Hepatic stellate cell (primary cell): ENCODE measurements around the gene GNB5.
"Not testable (repeated sequence)": the region's sequence is repeated elsewhere in the genome, so short reads cannot be mapped to it uniquely, and the experiment has no call there.

ENCODE experiments used
- DNase-seq: peaks from one replicate; pipeline ENCODE4 v3.0.0; 2011; ENCODE audit warnings: low spot score

Gene GNB5

GRCh38 chr15:52112203-52112750, 78.9 kb downstream of the GNB5 start:
- no peak for DNase-seq

GRCh38 chr15:52111517-52112202, 79.5 kb downstream of the GNB5 start:
- no peak for DNase-seq

- no peak for DNase-seq
Observed at GRCh38 chr15:52109559-52110451, 81.4 kb downstream of the GNB5 start.

GRCh38 chr15:52107238-52107637, 84.0 kb downstream of the GNB5 start:
- DNase-seq = no peak

- no peak for DNase-seq
Observed at GRCh38 chr15:52106641-52107040, 84.6 kb downstream of the GNB5 start.

GRCh38 chr15:52105846-52106245, 85.3 kb downstream of the GNB5 start:
- DNase-seq = no peak

- DNase-seq = no peak
Observed at GRCh38 chr15:52104532-52105004, 86.6 kb downstream of the GNB5 start.

GRCh38 chr15:52103217-52104207, 87.7 kb downstream of the GNB5 start:
- peak; percentile 86 for DNase-seq

GRCh38 chr15:52102463-52102862, 88.7 kb downstream of the GNB5 start:
- DNase-seq = no peak

- no peak for DNase-seq
Observed at GRCh38 chr15:52101542-52102323, 89.5 kb downstream of the GNB5 start.

- peak; percentile 72 for DNase-seq
Observed at GRCh38 chr15:52100807-52101442, 90.3 kb downstream of the GNB5 start.

- no peak for DNase-seq
Observed at GRCh38 chr15:52099651-52100272, 91.4 kb downstream of the GNB5 start.

GRCh38 chr15:52098323-52098722, 92.9 kb downstream of the GNB5 start:
- no peak for DNase-seq

- no peak for DNase-seq
Observed at GRCh38 chr15:52097180-52097579, 94.0 kb downstream of the GNB5 start.

- DNase-seq = not testable (repeated sequence)
Observed at GRCh38 chr15:52096536-52096935, 94.7 kb downstream of the GNB5 start.

GRCh38 chr15:52095597-52096262, 95.5 kb downstream of the GNB5 start:
- DNase-seq = peak; percentile 54

- no peak for DNase-seq
Observed at GRCh38 chr15:52094811-52095584, 96.2 kb downstream of the GNB5 start.
